ENCODE data around the gene CLMP. TPM values are rescaled to one million over a fixed set of nuclear protein-coding genes. Genes with fewer than 3 reads are reported as not detected.

The CLMP gene
- total RNA-seq, 4 donors from 2014 or later = 169 to 215 (median 197) TPM

DNA sequence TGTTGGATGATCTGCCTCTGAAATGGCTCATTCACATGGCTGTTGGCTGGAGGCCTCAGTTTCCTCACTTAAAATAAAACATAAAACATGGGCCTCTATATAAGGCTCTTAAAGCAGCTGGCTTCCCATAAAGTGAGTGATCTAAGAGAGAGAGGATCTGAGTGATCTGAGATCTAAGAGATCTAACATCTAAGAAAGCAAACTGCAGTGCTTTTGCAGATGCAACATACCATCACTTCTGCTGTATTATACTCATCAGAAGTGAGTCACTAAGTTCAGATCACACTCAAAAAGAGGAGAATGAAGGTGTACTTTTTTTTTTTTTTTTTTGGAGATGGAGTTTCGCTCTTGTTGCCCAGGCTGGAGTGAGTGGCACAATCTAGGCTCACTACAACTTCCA, 115.0 kb downstream of the CLMP start:
- Histone ChIP-seq H3K36me3 (peaks cover 0 to 74% (median 35%) of the 10 kb centered on the region in 4 donors), H3K9me3 (no peaks in the 10 kb centered on the region), H3K4me1 (peaks cover 14 to 22% (median 18%) of the 10 kb centered on the region in 4 donors), H3K4me3 (no peak overlapping the region), H3K27ac (replicated peaks in 1 of 4) (no peak overlapping the region), H3K27me3 (no peaks in the 10 kb centered on the region)
- DNase-seq (ENCODE audit: extremely low spot score) = no peak
- no peak for TF ChIP-seq POLR2A (IDR thresholded peaks at IDR 0.05; ENCODE audit: low read depth)
- TF ChIP-seq EP300 (IDR thresholded peaks at IDR 0.05) = no peak
- TF ChIP-seq POLR2AphosphoS5 (IDR thresholded peaks at IDR 0.05) = no peak
- TF ChIP-seq, protein P1, sequence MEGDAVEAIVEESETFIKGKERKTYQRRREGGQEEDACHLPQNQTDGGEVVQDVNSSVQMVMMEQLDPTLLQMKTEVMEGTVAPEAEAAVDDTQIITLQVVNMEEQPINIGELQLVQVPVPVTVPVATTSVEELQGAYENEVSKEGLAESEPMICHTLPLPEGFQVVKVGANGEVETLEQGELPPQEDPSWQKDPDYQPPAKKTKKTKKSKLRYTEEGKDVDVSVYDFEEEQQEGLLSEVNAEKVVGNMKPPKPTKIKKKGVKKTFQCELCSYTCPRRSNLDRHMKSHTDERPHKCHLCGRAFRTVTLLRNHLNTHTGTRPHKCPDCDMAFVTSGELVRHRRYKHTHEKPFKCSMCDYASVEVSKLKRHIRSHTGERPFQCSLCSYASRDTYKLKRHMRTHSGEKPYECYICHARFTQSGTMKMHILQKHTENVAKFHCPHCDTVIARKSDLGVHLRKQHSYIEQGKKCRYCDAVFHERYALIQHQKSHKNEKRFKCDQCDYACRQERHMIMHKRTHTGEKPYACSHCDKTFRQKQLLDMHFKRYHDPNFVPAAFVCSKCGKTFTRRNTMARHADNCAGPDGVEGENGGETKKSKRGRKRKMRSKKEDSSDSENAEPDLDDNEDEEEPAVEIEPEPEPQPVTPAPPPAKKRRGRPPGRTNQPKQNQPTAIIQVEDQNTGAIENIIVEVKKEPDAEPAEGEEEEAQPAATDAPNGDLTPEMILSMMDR (IDR thresholded peaks at IDR 0.05) = no peak
- intact Hi-C loops (cut with DNase I) = no loop called here
- WGBS = 90% methylated on average over 1 of the region's 1 CpG

- DNase-seq (ENCODE audit: extremely low spot score) = no peak
- no peak overlapping the region for H3K27ac ChIP-seq (replicated peaks in 1 of 4)
- peaks cover 0 to 79% (median 43%) of the 10 kb centered on the region in 4 donors for H3K36me3 ChIP-seq
- no peak overlapping the region for H3K4me3 ChIP-seq
- TF ChIP-seq EP300 (IDR thresholded peaks at IDR 0.05) (no peak), POLR2AphosphoS5 (IDR thresholded peaks at IDR 0.05) (no peak), POLR2A (IDR thresholded peaks at IDR 0.05; ENCODE audit: low read depth) (no peak)
- TF ChIP-seq, protein P1 (IDR thresholded peaks at IDR 0.05) = no peak
- no peaks in the 10 kb centered on the region for H3K9me3 ChIP-seq
- intact Hi-C loops (cut with DNase I) = no loop called here
- 84% methylated on average over 2 of the region's 2 CpGs for WGBS
- H3K27me3 ChIP-seq = no peaks in the 10 kb centered on the region
- peaks cover 0 to 14% (median 9%) of the 10 kb centered on the region in 4 donors for H3K4me1 ChIP-seq
These were observed 118.6 kb downstream of the CLMP start for GRCh38 chr11:123076484-123076883.

GRCh38 chr11:123073343-123074057, 121.5 kb downstream of the CLMP start:
- Histone ChIP-seq H3K27me3 (no peaks in the 10 kb centered on the region), H3K9me3 (no peaks in the 10 kb centered on the region), H3K4me1 (peaks cover 4 to 44% (median 36%) of the 10 kb centered on the region in 4 donors), H3K27ac (replicated peaks in 1 of 4) (peak overlapping the region in 1 of 4 donors; percentile 13), H3K4me3 (no peak overlapping the region), H3K36me3 (peaks cover 0 to 58% (median 33%) of the 10 kb centered on the region in 4 donors)
- DNase-seq (ENCODE audit: extremely low spot score) = no peak
- WGBS = 89% methylated on average over 14 of the region's 14 CpGs
- TF ChIP-seq EP300 (IDR thresholded peaks at IDR 0.05) (no peak), POLR2A (IDR thresholded peaks at IDR 0.05; ENCODE audit: low read depth) (no peak), POLR2AphosphoS5 (IDR thresholded peaks at IDR 0.05) (no peak)
- TF ChIP-seq, protein P1 (IDR thresholded peaks at IDR 0.05) = no peak
- intact Hi-C loops (cut with DNase I) = no loop called here

DNA sequence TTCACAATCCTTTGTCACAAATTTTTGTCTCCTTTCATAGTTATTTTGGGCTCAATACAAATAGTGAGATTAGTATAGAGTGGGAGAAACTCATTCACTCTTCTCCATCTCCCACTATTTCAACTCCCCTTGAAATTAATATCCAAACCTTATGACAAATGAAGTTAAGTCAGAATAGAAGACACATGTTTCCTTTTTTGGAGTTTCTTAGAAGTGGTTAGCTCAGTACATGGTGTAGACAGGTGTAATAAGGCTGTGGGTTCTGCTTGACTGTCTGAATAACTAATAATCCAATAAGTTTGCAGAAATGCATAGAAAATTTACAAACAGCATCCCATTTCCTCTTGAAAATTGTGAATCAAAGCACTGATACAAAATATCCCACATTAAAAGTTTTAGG, 122.3 kb downstream of the CLMP start:
- no peaks in the 10 kb centered on the region for H3K9me3 ChIP-seq
- DNase-seq (ENCODE audit: extremely low spot score) = no peak
- H3K27me3 ChIP-seq = no peaks in the 10 kb centered on the region
- intact Hi-C loops (cut with DNase I) = no loop called here
- TF ChIP-seq POLR2A (IDR thresholded peaks at IDR 0.05; ENCODE audit: low read depth) (no peak), POLR2AphosphoS5 (IDR thresholded peaks at IDR 0.05) (no peak), EP300 (IDR thresholded peaks at IDR 0.05) (no peak)
- TF ChIP-seq, protein P1 (IDR thresholded peaks at IDR 0.05) = no peak
- H3K36me3 ChIP-seq = peaks cover 0 to 56% (median 29%) of the 10 kb centered on the region in 4 donors
- H3K27ac ChIP-seq (replicated peaks in 1 of 4) = peak overlapping the region in 1 of 4 donors; percentile 13
- H3K4me1 ChIP-seq = peaks cover 4 to 47% (median 38%) of the 10 kb centered on the region in 4 donors
- no peak overlapping the region for H3K4me3 ChIP-seq

Measured in esophagus muscularis mucosa (tissue), 4 donors.